Measurements from ENCODE around the gene PPFIA4.

The PPFIA4 gene

GRCh38 chr1:203041351-203041932 lies 15.2 kb downstream of the PPFIA4 start:
- DNase-seq, result no peak

GRCh38 chr1:203043830-203044545 lies 17.7 kb downstream of the PPFIA4 start:
- no peak for DNase-seq

- DNase-seq, result no peak
Measured at GRCh38 chr1:203044546-203045250, 18.4 kb downstream of the PPFIA4 start.

GRCh38 chr1:203045336-203045735 lies 19.0 kb downstream of the PPFIA4 start:
- DNase-seq, result no peak

- DNase-seq, result no peak
Measured at GRCh38 chr1:203045821-203046594, 19.7 kb downstream of the PPFIA4 start.

GRCh38 chr1:203046984-203047630 lies 20.8 kb downstream of the PPFIA4 start:
- peak; percentile 18 for DNase-seq

GRCh38 chr1:203048086-203048485 lies 21.8 kb downstream of the PPFIA4 start:
- DNase-seq, result no peak

- no peak for DNase-seq
Measured at GRCh38 chr1:203048555-203049051, 22.3 kb downstream of the PPFIA4 start.

- DNase-seq, result no peak
Measured at GRCh38 chr1:203049077-203049476, 22.8 kb downstream of the PPFIA4 start.

- DNase-seq, result no peak
Measured at GRCh38 chr1:203049576-203050180, 23.4 kb downstream of the PPFIA4 start.

GRCh38 chr1:203050826-203051225 lies 24.5 kb downstream of the PPFIA4 start:
- DNase-seq, result no peak

- peak; percentile 24 for DNase-seq
Measured at GRCh38 chr1:203051841-203052324, 25.6 kb downstream of the PPFIA4 start.

GRCh38 chr1:203052601-203053000 lies 26.3 kb downstream of the PPFIA4 start:
- no peak for DNase-seq

- DNase-seq, result no peak
Measured at GRCh38 chr1:203054184-203054583, 27.9 kb downstream of the PPFIA4 start.

- DNase-seq, result no peak
Measured at GRCh38 chr1:203054642-203055041, 28.4 kb downstream of the PPFIA4 start.

GRCh38 chr1:203055161-203055799 lies 29.0 kb downstream of the PPFIA4 start:
- no peak for DNase-seq

GRCh38 chr1:203056012-203056411 lies 29.7 kb downstream of the PPFIA4 start:
- DNase-seq, result no peak

GRCh38 chr1:203056516-203056915 lies 30.2 kb downstream of the PPFIA4 start:
- DNase-seq, result no peak

- DNase-seq, result no peak
Measured at GRCh38 chr1:203057911-203058675, 31.8 kb downstream of the PPFIA4 start.

GRCh38 chr1:203058676-203058935 lies 32.3 kb downstream of the PPFIA4 start:
- peak; percentile 40 for DNase-seq

GRCh38 chr1:203059485-203059884 lies 33.2 kb downstream of the PPFIA4 start:
- DNase-seq, result peak; percentile 20

Data from hematopoietic multipotent progenitor cell treated with erythropoietin and hydrocortisone succinate and interleukin-3 and kit ligand, for 4 days (in vitro differentiated cells).